ENCODE results near the gene TLN1.

TLN1 gene

GRCh38 chr9:35666045-35666444 lies 66.0 kb downstream of the TLN1 start:
- DNase-seq (ENCODE audit: low read depth): no peak
- H3K9ac ChIP-seq (ENCODE audit: low read length): no peak overlapping the region
- H3K36me3 ChIP-seq (ENCODE audit: control insufficient read depth, insufficient read depth, low read length, severe bottlenecking): peaks cover 9% of the 10 kb centered on the region
- peaks cover 17% of the 10 kb centered on the region for H3K4me1 ChIP-seq (ENCODE audit: control insufficient read depth, insufficient read depth, low read length)
- H3K27me3 ChIP-seq (replicated peaks; ENCODE audit: control insufficient read depth, insufficient read depth, low read length): no peaks in the 10 kb centered on the region
- H3K9me3 ChIP-seq (ENCODE audit: control insufficient read depth, low read length): no peaks in the 10 kb centered on the region
- H3K4me3 ChIP-seq (ENCODE audit: low read length): no peak overlapping the region

GRCh38 chr9:35665471-35665818 lies 66.5 kb downstream of the TLN1 start:
- H3K9me3 ChIP-seq (ENCODE audit: control insufficient read depth, low read length): no peaks in the 10 kb centered on the region
- H3K4me3 ChIP-seq (ENCODE audit: low read length): peak overlapping the region; percentile 86
- peaks cover 23% of the 10 kb centered on the region for H3K4me1 ChIP-seq (ENCODE audit: control insufficient read depth, insufficient read depth, low read length)
- peak overlapping the region; percentile 85 for H3K9ac ChIP-seq (ENCODE audit: low read length)
- no peaks in the 10 kb centered on the region for H3K27me3 ChIP-seq (replicated peaks; ENCODE audit: control insufficient read depth, insufficient read depth, low read length)
- no peak for DNase-seq (ENCODE audit: low read depth)
- H3K36me3 ChIP-seq (ENCODE audit: control insufficient read depth, insufficient read depth, low read length, severe bottlenecking): peaks cover 15% of the 10 kb centered on the region

DNA sequence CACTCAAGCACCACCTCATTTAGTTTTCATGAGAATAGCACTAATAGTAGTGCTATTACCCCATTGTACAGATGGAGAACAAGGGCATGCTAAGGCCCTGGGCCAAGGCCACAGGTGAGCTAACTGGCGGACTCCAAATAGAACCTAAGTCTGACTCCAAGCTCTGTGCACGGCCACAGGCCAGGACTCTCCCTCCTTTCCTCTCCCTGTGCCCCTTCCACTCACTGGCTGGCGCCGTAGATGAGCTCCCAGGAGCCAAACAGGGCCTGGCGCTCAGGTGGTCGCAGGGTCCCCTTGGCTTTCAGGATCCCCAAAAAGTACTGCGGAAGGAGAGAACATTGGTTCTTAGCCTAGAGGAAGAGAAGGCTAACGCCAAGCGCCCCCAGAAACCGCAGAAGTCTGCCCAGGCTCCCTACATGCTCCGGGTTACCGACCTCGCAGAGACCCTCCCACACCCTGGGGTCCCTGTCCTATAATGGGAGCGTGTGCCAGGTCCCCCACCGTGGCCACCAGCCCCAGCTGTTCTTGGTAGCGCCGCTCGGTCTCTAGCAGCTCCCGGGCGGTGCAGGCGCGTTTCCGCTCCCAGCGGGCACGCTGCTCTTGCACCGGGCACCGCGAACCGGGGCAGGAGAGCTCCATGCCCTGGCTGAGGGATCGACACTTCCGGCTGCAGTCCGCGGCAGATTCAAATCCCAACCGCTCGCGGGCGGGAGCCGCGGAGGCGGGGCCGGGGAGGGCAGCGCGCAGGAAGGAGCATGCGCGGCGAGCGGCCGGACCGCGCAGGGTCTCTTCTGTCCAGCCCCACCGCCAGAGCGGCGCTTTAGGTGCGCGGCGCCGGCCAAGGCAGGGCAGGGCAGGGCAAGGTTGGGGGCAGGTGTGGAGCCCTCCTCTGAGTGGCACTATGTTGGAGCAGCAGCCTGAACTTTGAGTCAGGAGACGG lies 67.2 kb downstream of the TLN1 start, which contains the start of gene ARHGEF39:
TSS of gene ARHGEF39 (minus strand) at position 665 of the 940 bp plus-strand sequence. CDS start at position 639, 26 bp downstream.
- Histone ChIP-seq H3K27me3 (replicated peaks; ENCODE audit: control insufficient read depth, insufficient read depth, low read length) (no peaks in the 10 kb centered on the region), H3K36me3 (ENCODE audit: control insufficient read depth, insufficient read depth, low read length, severe bottlenecking) (peaks cover 20% of the 10 kb centered on the region), H3K4me1 (ENCODE audit: control insufficient read depth, insufficient read depth, low read length) (peaks cover 29% of the 10 kb centered on the region), H3K9ac (ENCODE audit: low read length) (peak within 1 kb of the TSS; percentile 85), H3K4me3 (ENCODE audit: low read length) (peak within 1 kb of the TSS; percentile 86), H3K9me3 (ENCODE audit: control insufficient read depth, low read length) (no peaks in the 10 kb centered on the region)
- DNase-seq (ENCODE audit: low read depth): peak; percentile 93

DNA sequence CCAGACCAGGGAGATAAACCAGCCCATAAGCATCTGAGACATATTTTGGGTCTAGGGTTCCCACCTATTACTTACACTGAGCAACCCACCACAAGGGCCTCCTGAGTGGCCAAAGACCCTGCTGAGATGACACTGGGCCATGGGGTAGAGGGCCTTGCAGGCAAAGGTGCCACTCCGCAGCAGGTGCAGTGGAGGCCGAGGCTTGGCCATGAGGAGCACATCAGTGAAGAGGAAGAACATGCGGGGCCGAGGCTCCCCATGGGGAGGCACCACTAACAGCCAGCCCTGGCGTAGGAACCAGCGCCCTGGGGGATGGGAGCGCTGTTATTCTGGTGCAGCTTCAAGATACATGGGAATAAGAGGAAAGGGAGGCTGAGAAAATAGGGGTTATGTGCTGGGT lies 69.6 kb downstream of the TLN1 start:
- Histone ChIP-seq H3K27me3 (replicated peaks; ENCODE audit: control insufficient read depth, insufficient read depth, low read length) (no peaks in the 10 kb centered on the region), H3K9ac (ENCODE audit: low read length) (no peak overlapping the region), H3K4me3 (ENCODE audit: low read length) (no peak overlapping the region), H3K9me3 (ENCODE audit: control insufficient read depth, low read length) (no peaks in the 10 kb centered on the region), H3K36me3 (ENCODE audit: control insufficient read depth, insufficient read depth, low read length, severe bottlenecking) (peaks cover 20% of the 10 kb centered on the region), H3K4me1 (ENCODE audit: control insufficient read depth, insufficient read depth, low read length) (peaks cover 35% of the 10 kb centered on the region)
- DNase-seq (ENCODE audit: low read depth): no peak

- DNase-seq (ENCODE audit: low read depth): no peak
- Histone ChIP-seq H3K9ac (ENCODE audit: low read length) (peak overlapping the region; percentile 99), H3K27me3 (replicated peaks; ENCODE audit: control insufficient read depth, insufficient read depth, low read length) (no peaks in the 10 kb centered on the region), H3K4me3 (ENCODE audit: low read length) (no peak overlapping the region), H3K4me1 (ENCODE audit: control insufficient read depth, insufficient read depth, low read length) (peaks cover 40% of the 10 kb centered on the region), H3K9me3 (ENCODE audit: control insufficient read depth, low read length) (no peaks in the 10 kb centered on the region), H3K36me3 (ENCODE audit: control insufficient read depth, insufficient read depth, low read length, severe bottlenecking) (peaks cover 20% of the 10 kb centered on the region)
These were observed 70.1 kb downstream of the TLN1 start for GRCh38 chr9:35661756-35662350.

DNA sequence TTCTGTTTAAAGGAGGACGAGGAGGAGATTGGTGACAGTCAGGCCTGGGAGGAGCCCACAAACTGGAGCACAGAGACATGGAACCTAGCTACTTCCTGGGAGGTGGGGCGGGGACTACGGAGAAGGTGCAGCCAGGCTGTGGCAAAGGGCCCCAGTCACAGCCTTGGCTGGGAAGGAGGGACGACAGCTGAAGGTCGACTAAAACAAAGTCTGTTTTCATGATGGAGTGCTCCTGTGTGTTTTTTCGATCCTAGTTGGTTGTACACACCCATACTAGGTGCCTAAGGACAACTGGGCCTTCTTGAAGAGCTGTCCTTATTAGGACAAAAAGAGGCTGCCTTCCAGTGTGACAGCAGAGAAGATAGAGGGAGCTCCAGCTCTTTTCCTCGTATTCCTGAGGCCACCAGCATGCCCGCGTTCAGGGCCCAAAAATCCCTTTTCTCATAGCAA lies 71.0 kb downstream of the TLN1 start:
- DNase-seq (ENCODE audit: low read depth): peak; percentile 61
- H3K9me3 ChIP-seq (ENCODE audit: control insufficient read depth, low read length): no peaks in the 10 kb centered on the region

DNA sequence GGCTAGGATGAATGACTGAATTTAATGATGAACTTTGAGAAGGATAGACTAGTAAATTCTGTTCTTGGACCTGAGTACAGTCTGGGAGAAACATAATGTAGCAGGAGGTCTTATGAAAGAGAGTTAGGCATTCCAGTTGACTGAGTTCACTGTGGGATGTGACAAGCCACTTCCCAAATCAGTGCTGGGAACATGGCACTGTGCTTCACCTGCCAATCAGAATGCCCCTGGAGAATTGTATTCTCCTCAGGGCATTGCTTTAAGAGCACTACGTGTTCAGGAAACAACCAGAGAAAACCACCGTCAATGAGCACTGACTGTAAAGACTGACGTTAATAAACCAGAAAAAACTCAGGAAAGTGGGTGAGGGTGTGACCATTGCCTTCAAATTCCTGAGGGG lies 72.7 kb downstream of the TLN1 start:
- peaks cover 33% of the 10 kb centered on the region for H3K4me1 ChIP-seq (ENCODE audit: control insufficient read depth, insufficient read depth, low read length)
- H3K4me3 ChIP-seq (ENCODE audit: low read length): peak overlapping the region; percentile 91
- H3K9me3 ChIP-seq (ENCODE audit: control insufficient read depth, low read length): no peaks in the 10 kb centered on the region
- DNase-seq (ENCODE audit: low read depth): peak; percentile 56
- peaks cover 20% of the 10 kb centered on the region for H3K36me3 ChIP-seq (ENCODE audit: control insufficient read depth, insufficient read depth, low read length, severe bottlenecking)
- H3K9ac ChIP-seq (ENCODE audit: low read length): peak overlapping the region; percentile 99
- H3K27me3 ChIP-seq (replicated peaks; ENCODE audit: control insufficient read depth, insufficient read depth, low read length): no peaks in the 10 kb centered on the region

More for the DNA sequence above, 71.0 kb downstream of the TLN1 start:
- Histone ChIP-seq H3K4me3 (ENCODE audit: low read length) (no peak overlapping the region), H3K27me3 (replicated peaks; ENCODE audit: control insufficient read depth, insufficient read depth, low read length) (no peaks in the 10 kb centered on the region), H3K9ac (ENCODE audit: low read length) (peak overlapping the region; percentile 99), H3K36me3 (ENCODE audit: control insufficient read depth, insufficient read depth, low read length, severe bottlenecking) (peaks cover 20% of the 10 kb centered on the region), H3K4me1 (ENCODE audit: control insufficient read depth, insufficient read depth, low read length) (peaks cover 40% of the 10 kb centered on the region)

GRCh38 chr9:35658968-35659220 lies 73.1 kb downstream of the TLN1 start:
- Histone ChIP-seq H3K36me3 (ENCODE audit: control insufficient read depth, insufficient read depth, low read length, severe bottlenecking) (peaks cover 20% of the 10 kb centered on the region), H3K27me3 (replicated peaks; ENCODE audit: control insufficient read depth, insufficient read depth, low read length) (no peaks in the 10 kb centered on the region), H3K4me1 (ENCODE audit: control insufficient read depth, insufficient read depth, low read length) (peaks cover 33% of the 10 kb centered on the region), H3K9me3 (ENCODE audit: control insufficient read depth, low read length) (no peaks in the 10 kb centered on the region), H3K9ac (ENCODE audit: low read length) (peak overlapping the region; percentile 99), H3K4me3 (ENCODE audit: low read length) (peak overlapping the region; percentile 91)
- DNase-seq (ENCODE audit: low read depth): peak; percentile 54

GRCh38 chr9:35658137-35658967 lies 73.6 kb downstream of the TLN1 start, which contains the start of gene CCDC107:
CCDC107 (plus strand) TSS chr9:35658292; CDS start chr9:35658380, 88 bp downstream.
- H3K27me3 ChIP-seq (replicated peaks; ENCODE audit: control insufficient read depth, insufficient read depth, low read length): no peaks in the 10 kb centered on the region
- peak; percentile 95 for DNase-seq (ENCODE audit: low read depth)
- peaks cover 33% of the 10 kb centered on the region for H3K4me1 ChIP-seq (ENCODE audit: control insufficient read depth, insufficient read depth, low read length)
- H3K4me3 ChIP-seq (ENCODE audit: low read length): peak within 1 kb of the TSS; percentile 91
- no peaks in the 10 kb centered on the region for H3K9me3 ChIP-seq (ENCODE audit: control insufficient read depth, low read length)
- H3K9ac ChIP-seq (ENCODE audit: low read length): peak within 1 kb of the TSS; percentile 99
- peaks cover 20% of the 10 kb centered on the region for H3K36me3 ChIP-seq (ENCODE audit: control insufficient read depth, insufficient read depth, low read length, severe bottlenecking)

- DNase-seq (ENCODE audit: low read depth): peak; percentile 99
- peaks cover 20% of the 10 kb centered on the region for H3K36me3 ChIP-seq (ENCODE audit: control insufficient read depth, insufficient read depth, low read length, severe bottlenecking)
- H3K9ac ChIP-seq (ENCODE audit: low read length): peak within 1 kb of the TSS; percentile 99
- H3K27me3 ChIP-seq (replicated peaks; ENCODE audit: control insufficient read depth, insufficient read depth, low read length): no peaks in the 10 kb centered on the region
- H3K4me3 ChIP-seq (ENCODE audit: low read length): peak within 1 kb of the TSS; percentile 91
- no peaks in the 10 kb centered on the region for H3K9me3 ChIP-seq (ENCODE audit: control insufficient read depth, low read length)
- peaks cover 38% of the 10 kb centered on the region for H3K4me1 ChIP-seq (ENCODE audit: control insufficient read depth, insufficient read depth, low read length)
These were observed 74.4 kb downstream of the TLN1 start, which contains the start of gene RMRP for GRCh38 chr9:35657546-35658136. RMRP (minus strand) TSS chr9:35658019.

Measured in adipocyte (in vitro differentiated cells).